HCT116 (cell line): Measurements from ENCODE around the gene ZNF862. TPM values are rescaled to one million over a fixed set of nuclear protein-coding genes. Genes with fewer than 3 reads are reported as not detected.

Experiments
- ATAC-seq: fragments of 200-7000 bp; cut with Tn5 transposase; 2 replicates; pipeline ENCODE4 v1.9.1; 2020; ENCODE audit warnings: mild to moderate bottlenecking, moderate library complexity
- BruUV-seq: library from RNA; stranded (reverse); fragments of 400-500 nt; replicated peaks from 2 replicates; lab custom pipeline; 2021; lab: Mats Ljungman, UMichigan
- CTCF ChIA-PET: fragments of 300-600 bp; sonication (Branson Sonifier 250); formaldehyde crosslinking; loops from one replicate; lab custom pipeline; 2021; ENCODE audit warnings: antibody characterized with exemption; lab: Charles Lee
- POLR2A ChIA-PET: fragments of 300-600, 350-600 bp; sonication (Branson Sonifier 250); formaldehyde crosslinking; loops from one replicate; lab custom pipeline; 2021; ENCODE audit warnings: antibody characterized with exemption; lab: Charles Lee
- RAD21 ChIA-PET, 2 experiments: fragments of 300-600 bp; sonication (Branson Sonifier 250); formaldehyde crosslinking; loops; one replicate each; lab custom pipeline; 2023; ENCODE audit warnings: low total read pairs in 2 of 2; ENCODE audit not compliant: uncharacterized antibody in 2 of 2, unreplicated experiment in 2 of 2, low non-redundant PET in 1 of 2; lab: Charles Lee
- DNase-seq: peaks from one replicate; pipeline ENCODE4 v3.0.0-alpha.2; 2010; ENCODE audit warnings: low read depth, low spot score
- H2AFZ ChIP-seq: fragments of 200-600 bp; shearing (Covaris generic), sonication (generic); 2 replicates; pipeline ENCODE4 v1.6.1; 2017; ENCODE audit warnings: low read depth, mixed run types, mixed read lengths, antibody characterized with exemption, low read length; ENCODE audit not compliant: poor library complexity, severe bottlenecking
- H3K27ac ChIP-seq: 2 replicates; pipeline ENCODE4 v1.5.1; 2012; ENCODE audit warnings: low read depth, low read length
- H3K27me3 ChIP-seq: fragments of 200-600 bp; sonication (generic); 2 replicates; pipeline ENCODE4 v1.6.1; 2016; ENCODE audit warnings: mixed run types, low read length, mixed read lengths; ENCODE audit not compliant: insufficient read depth
- H3K36me3 ChIP-seq, 2 experiments: fragments of 200-500 bp in 1 of 2; fragments of 200-600 bp in 1 of 2; sonication (Bioruptor generic) in 1 of 2; sonication (generic) in 1 of 2; 2 replicates each; pipeline versions ENCODE4 v1.5.1 to v1.6.1; 2014 to 2016; ENCODE audit warnings: low read length in 2 of 2, inconsistent platforms in 1 of 2, mixed read lengths in 1 of 2, mixed run types in 1 of 2; ENCODE audit not compliant: insufficient read depth in 2 of 2, control insufficient read depth in 1 of 2
- H3K4me1 ChIP-seq, 2 experiments: fragments of 200-600 bp in 1 of 2; sonication (generic) in 1 of 2; 2 replicates each; pipeline versions ENCODE4 v1.5.1 to v1.6.1; 2012 to 2017; ENCODE audit warnings: low read length in 2 of 2, inconsistent platforms in 1 of 2, mild to moderate bottlenecking in 1 of 2, mixed read lengths in 1 of 2, mixed run types in 1 of 2, moderate library complexity in 1 of 2; ENCODE audit not compliant: insufficient read depth in 2 of 2, control insufficient read depth in 1 of 2
- H3K4me2 ChIP-seq: fragments of 200-600 bp; sonication (generic); 2 replicates; pipeline ENCODE4 v1.6.1; 2017; ENCODE audit warnings: mixed run types, low read length, mixed read lengths
- H3K4me3 ChIP-seq, 2 experiments: fragments of 200-600 bp in 1 of 2; sonication (generic) in 1 of 2; replicated peaks in 1 of 2; 2 replicates each; pipeline ENCODE4 v1.5.1; 2011 to 2016; ENCODE audit warnings: low read length in 2 of 2, control low read depth in 1 of 2, low read depth in 1 of 2, mild to moderate bottlenecking in 1 of 2, mixed read lengths in 1 of 2, mixed run types in 1 of 2
- H3K79me2 ChIP-seq: fragments of 200-600 bp; sonication (generic); 2 replicates; pipeline ENCODE4 v1.6.1; 2017; ENCODE audit warnings: mild to moderate bottlenecking, mixed run types, low read length, moderate library complexity, mixed read lengths; ENCODE audit not compliant: insufficient read depth
- H3K9ac ChIP-seq: fragments of 200-600 bp; sonication (generic); 2 replicates; pipeline ENCODE4 v1.6.1; 2016; ENCODE audit warnings: low read length, mixed read lengths
- H3K9me2 ChIP-seq: fragments of 200-600 bp; sonication (generic), shearing (Covaris generic); 2 replicates; pipeline ENCODE4 v1.6.1; 2017; ENCODE audit warnings: mixed run types, mild to moderate bottlenecking, moderate library complexity; ENCODE audit not compliant: insufficient read depth
- H3K9me3 ChIP-seq, 2 experiments: fragments of 200-500 bp in 1 of 2; fragments of 200-600 bp in 1 of 2; sonication (Bioruptor generic) in 1 of 2; sonication (generic) in 1 of 2; 2 replicates each; pipeline ENCODE4 v1.6.1; 2014 to 2017; ENCODE audit warnings: low read length in 2 of 2, mixed read lengths in 2 of 2, inconsistent platforms in 1 of 2, low read depth in 1 of 2, mild to moderate bottlenecking in 1 of 2, mixed run types in 1 of 2, moderate library complexity in 1 of 2; ENCODE audit not compliant: control insufficient read depth in 1 of 2, insufficient read depth in 1 of 2
- H4K20me1 ChIP-seq: fragments of 200-600 bp; sonication (generic), shearing (Covaris generic); 2 replicates; pipeline ENCODE4 v1.6.1; 2017; ENCODE audit warnings: mixed run types, mild to moderate bottlenecking, moderate library complexity; ENCODE audit not compliant: insufficient read depth
- ATF3 ChIP-seq: IDR thresholded peaks from 2 replicates; pipeline ENCODE4 v1.6.1; 2012
- CBX3 ChIP-seq: IDR thresholded peaks from 2 replicates; pipeline ENCODE4 v1.6.1; 2012; ENCODE audit warnings: low read depth
- CEBPB ChIP-seq: IDR thresholded peaks from 2 replicates; pipeline ENCODE4 v1.6.1; 2012; ENCODE audit warnings: low read depth
- CTCF ChIP-seq, 3 experiments: fragments of 200-600 bp in 1 of 3; sonication (generic) in 1 of 3; IDR thresholded peaks in 2 of 3; conservative IDR thresholded peaks in 1 of 3; 2 replicates each; pipeline ENCODE4 v1.5.1; 2012 to 2017; ENCODE audit warnings: low read depth in 2 of 3, low read length in 2 of 3, antibody characterized with exemption in 1 of 3, borderline replicate concordance in 1 of 3, control low read depth in 1 of 3, mild to moderate bottlenecking in 1 of 3, mixed read lengths in 1 of 3, mixed run types in 1 of 3, moderate library complexity in 1 of 3; ENCODE audit not compliant: insufficient read depth in 1 of 3
- EGR1 ChIP-seq: IDR thresholded peaks from 2 replicates; pipeline ENCODE4 v1.6.1; 2012; ENCODE audit warnings: low read depth
- ELF1 ChIP-seq: IDR thresholded peaks from 2 replicates; pipeline ENCODE4 v1.6.1; 2012; ENCODE audit warnings: low read depth, borderline replicate concordance
- EZH2 ChIP-seq: fragments of 200-600 bp; sonication (generic); IDR thresholded peaks from 2 replicates; pipeline ENCODE4 v1.6.1; 2017; ENCODE audit warnings: antibody characterized with exemption, mixed run types
- EZH2phosphoT487 ChIP-seq: fragments of 200-600 bp; IDR thresholded peaks from 2 replicates; pipeline ENCODE4 v1.6.1; 2018; ENCODE audit warnings: antibody characterized with exemption, borderline replicate concordance
- FOSL1 ChIP-seq: IDR thresholded peaks from 2 replicates; pipeline ENCODE4 v1.6.1; 2012; ENCODE audit warnings: low read depth
- JUND ChIP-seq: IDR thresholded peaks from 2 replicates; pipeline ENCODE4 v1.6.1; 2012
- POLR2AphosphoS5 ChIP-seq: IDR thresholded peaks from 2 replicates; pipeline ENCODE4 v1.6.1; 2011; ENCODE audit warnings: mild to moderate bottlenecking, low read depth, low read length, moderate library complexity
- RAD21 ChIP-seq: IDR thresholded peaks from 2 replicates; pipeline ENCODE4 v1.6.1; 2012; ENCODE audit warnings: low read depth, mild to moderate bottlenecking
- REST ChIP-seq: IDR thresholded peaks from 2 replicates; pipeline ENCODE4 v1.6.1; 2012; ENCODE audit warnings: low read depth
- SIN3A ChIP-seq: IDR thresholded peaks from 2 replicates; pipeline ENCODE4 v1.6.1; 2012; ENCODE audit warnings: low read depth
- SP1 ChIP-seq: IDR thresholded peaks from 2 replicates; pipeline ENCODE4 v1.6.1; 2012; ENCODE audit warnings: low read depth
- SRF ChIP-seq: IDR thresholded peaks from 2 replicates; pipeline ENCODE4 v1.6.1; 2012; ENCODE audit warnings: low read depth
- TCF7L2 ChIP-seq: IDR thresholded peaks from 2 replicates; pipeline ENCODE4 v1.7.0; 2011; ENCODE audit warnings: borderline replicate concordance, inconsistent platforms; ENCODE audit not compliant: insufficient read depth, insufficient read length; ENCODE audit errors: extremely low read depth
- ZBTB33 ChIP-seq: IDR thresholded peaks from 2 replicates; pipeline ENCODE4 v1.6.1; 2011; ENCODE audit warnings: mild to moderate bottlenecking, low read length, moderate library complexity; ENCODE audit not compliant: insufficient replicate concordance; ENCODE audit errors: extremely low read depth
- ZFX ChIP-seq: fragments of 450-650 bp; IDR thresholded peaks from 2 replicates; pipeline ENCODE4 v1.6.1; 2017
- intact Hi-C: fragments of 100-400 bp; cut with micrococcal nuclease; formaldehyde crosslinking; loops from 2 replicates; pipeline ENCODE4 v1.10.0; 2022
- total RNA-seq: library from RNA; stranded (reverse); gene quantifications from one replicate; pipeline ENCODE4 v1.2.1, GENCODE V29; 2021; ENCODE audit not compliant: unreplicated experiment

The ZNF862 gene
- total RNA-seq, 1 experiment from 2014 or later, result 8.5 TPM

- Histone ChIP-seq H3K4me1 (peaks cover 27 to 42% of the 10 kb centered on the region in 2 experiments), H3K9ac (peak overlapping the region; percentile 50), H3K9me2 (no peaks in the 10 kb centered on the region), H3K36me3 (no peaks in the 10 kb centered on the region), H3K79me2 (no peaks in the 10 kb centered on the region), H3K9me3 (no peaks in the 10 kb centered on the region), H3K4me2 (peak overlapping the region; percentile 70), H2AFZ (no peak overlapping the region), H3K4me3 (peak overlapping the region; percentile 11 to 34; a peak in 2 of 4 replicates), H3K27me3 (no peaks in the 10 kb centered on the region), H4K20me1 (no peaks in the 10 kb centered on the region), H3K27ac (peak overlapping the region; percentile 57)
- ChIA-PET RAD21 (no interaction called here), CTCF (interaction anchor here (0.6 to 1.1 kb wide), 2 partner anchors 12 to 49 kb away, joined by 3 read pairs; no protein-coding TSS in a partner anchor), POLR2A (interaction anchor here (1.4 kb wide), 1 partner anchor 16 kb away, joined by 3 read pairs; no protein-coding TSS in a partner anchor)
- ATAC-seq (peak; percentile 72), DNase-seq (peak; percentile 78)
- no TSS peak for BruUV-seq
- intact Hi-C loops, result no loop called here
- TF ChIP-seq POLR2AphosphoS5 (peak; percentile 54), RAD21 (no peak), EZH2phosphoT487 (no peak), EZH2 (no peak), ATF3 (no peak), REST (no peak), ELF1 (no peak), ZFX (0 out of 2 replicates have a peak, but pooled peaks have one; percentile 14), CEBPB (no peak), TCF7L2 (no peak), EGR1 (peak; percentile 84), ZBTB33 (no peak), CTCF (IDR thresholded peaks at IDR 0.05 in 2 of 3, conservative IDR thresholded peaks at IDR 0.05 in 1 of 3; ENCODE audit: borderline replicate concordance in 1 of 3, insufficient read depth in 1 of 3, low read depth in 2 of 3, low read length in 2 of 3) (no peak), CBX3 (no peak; the same call in 1 of the 2 replicates), SRF (0 out of 2 replicates have a peak, but pooled peaks have one; percentile 20), SP1 (peak; percentile 75), JUND (peak; percentile 84), SIN3A (no peak), FOSL1 (peak; percentile 82)
Measured at GRCh38 chr7:149855361-149856305, 17.5 kb downstream of the ZNF862 start.
